A549 (cell line): Measurements from ENCODE around the gene TFAP2E. TPM values are rescaled to one million over a fixed set of nuclear protein-coding genes. Genes with fewer than 3 reads are reported as not detected.

Experiments
- ATAC-seq, 2 experiments: fragments of 200-7000 bp in 1 of 2; fragments of >200 bp in 1 of 2; cut with Nextera tagmentation in 1 of 2; cut with Tn5 transposase in 1 of 2; 3 replicates each; pipeline versions ENCODE4 v1.8.0 to v1.9.1; 2018 to 2020; ENCODE audit warnings: mild to moderate bottlenecking in 1 of 2, moderate library complexity in 1 of 2
- CTCF ChIA-PET: fragments of 300-600 bp; sonication (Branson Sonifier 250); formaldehyde crosslinking; extraction: SDS; loops from one replicate; lab custom pipeline; 2021; ENCODE audit warnings: antibody characterized with exemption, inconsistent platforms; lab: Yijun Ruan, JAX
- POLR2A ChIA-PET: fragments of 350-600 bp; formaldehyde crosslinking; extraction: SDS; loops from one replicate; lab custom pipeline; 2021; ENCODE audit warnings: antibody characterized with exemption, inconsistent platforms; lab: Yijun Ruan, JAX
- DNase-seq, 2 experiments: peaks; one replicate each; pipeline versions ENCODE4 v3.0.0 to v3.0.0-alpha.2; 2011 to 2016; ENCODE audit warnings: low read depth in 1 of 2, low spot score in 1 of 2
- FAIRE-seq: peaks from 2 replicates; lab custom pipeline; 2011; peaks lifted over from hg19 to GRCh38; lab: Jason Lieb, UNC
- H3K27ac ChIP-seq, 2 experiments: fragments of >200 bp; sonication (Bioruptor Twin); formaldehyde crosslinking; 3 replicates each; pipeline ENCODE4 v1.5.1; 2016 to 2017
- H3K4me1 ChIP-seq: fragments of >200 bp; sonication (Bioruptor Twin); formaldehyde crosslinking; 3 replicates; pipeline ENCODE4 v1.6.1; 2016
- H3K4me2 ChIP-seq: fragments of >200 bp; sonication (Bioruptor Twin); formaldehyde crosslinking; 3 replicates; pipeline ENCODE4 v1.6.1; 2016
- H3K4me3 ChIP-seq: fragments of >200 bp; sonication (Bioruptor Twin); formaldehyde crosslinking; 3 replicates; pipeline ENCODE4 v1.5.1; 2016
- H3K9me3 ChIP-seq: fragments of >200 bp; sonication (Bioruptor Twin); formaldehyde crosslinking; 3 replicates; pipeline ENCODE4 v1.6.1; 2016
- CBX2 ChIP-seq: fragments of 200-600 bp; sonication (generic); IDR thresholded peaks from 2 replicates; pipeline ENCODE4 v1.6.1; 2016; ENCODE audit warnings: low read depth, mild to moderate bottlenecking, borderline replicate concordance
- CBX8 ChIP-seq: fragments of 200-600 bp; sonication (generic); IDR thresholded peaks from 2 replicates; pipeline ENCODE4 v1.6.1; 2016
- CEBPB ChIP-seq, 2 experiments: fragments of >200 bp in 1 of 2; sonication (Bioruptor Twin) in 1 of 2; formaldehyde crosslinking in 1 of 2; IDR thresholded peaks; 2 replicates each; pipeline ENCODE4 v1.6.1; 2012 to 2016
- CHD4 ChIP-seq: fragments of 200-600 bp; sonication (generic); IDR thresholded peaks from 2 replicates; pipeline ENCODE4 v1.6.1; 2016; ENCODE audit warnings: antibody characterized with exemption, mild to moderate bottlenecking, borderline replicate concordance
- EP300 ChIP-seq, 2 experiments: fragments of >200 bp; sonication (Bioruptor Twin); formaldehyde crosslinking; IDR thresholded peaks; 2 replicates in 1 of 2; 3 replicates in 1 of 2; pipeline ENCODE4 v1.6.1; 2016 to 2017
- ESRRA ChIP-seq: fragments of 150-350 bp; IDR thresholded peaks from 2 replicates; pipeline ENCODE4 v1.6.1; 2014; ENCODE audit warnings: mild to moderate bottlenecking, low read length, borderline replicate concordance
- FOSL2 ChIP-seq, 2 experiments: fragments of 450-650 bp in 1 of 2; fragments of >200 bp in 1 of 2; sonication (Bioruptor Twin) in 1 of 2; formaldehyde crosslinking; IDR thresholded peaks; 2 replicates each; pipeline versions ENCODE4 v1.5.0 to v1.6.1; 2016 to 2020; ENCODE audit warnings: mild to moderate bottlenecking in 1 of 2, moderate library complexity in 1 of 2
- HDAC2 ChIP-seq: fragments of 200-600 bp; sonication (generic); IDR thresholded peaks from 2 replicates; pipeline ENCODE4 v1.6.1; 2016
- JUN ChIP-seq, 2 experiments: fragments of >200 bp; sonication (Bioruptor Twin); formaldehyde crosslinking; IDR thresholded peaks; 2 replicates in 1 of 2; 3 replicates in 1 of 2; pipeline ENCODE4 v1.6.1; 2016 to 2017
- JUNB ChIP-seq: fragments of >200 bp; sonication (Bioruptor Twin); formaldehyde crosslinking; IDR thresholded peaks from 2 replicates; pipeline ENCODE4 v1.6.1; 2016
- KDM5A ChIP-seq: fragments of 200-600 bp; sonication (generic); IDR thresholded peaks from 2 replicates; pipeline ENCODE4 v1.6.1; 2016; ENCODE audit warnings: antibody characterized with exemption, mild to moderate bottlenecking
- MAZ ChIP-seq: fragments of 150-350 bp; IDR thresholded peaks from 2 replicates; pipeline ENCODE4 v1.6.1; 2014; ENCODE audit warnings: antibody characterized with exemption, low read depth, low read length, borderline replicate concordance
- MYC ChIP-seq: IDR thresholded peaks from 2 replicates; pipeline ENCODE4 v1.6.1; 2012; ENCODE audit warnings: mild to moderate bottlenecking, inconsistent platforms, low read length, improper control_type of control experiment, borderline replicate concordance
- NPAS2 ChIP-seq: fragments of 250-450 bp; sonication (Bioruptor Pico); IDR thresholded peaks from 2 replicates; pipeline ENCODE4 v1.8.0; 2022; ENCODE audit warnings: mild to moderate bottlenecking, moderate library complexity, borderline replicate concordance
- POLR2A ChIP-seq: IDR thresholded peaks from 2 replicates; pipeline ENCODE4 v1.6.1; 2012; ENCODE audit warnings: mild to moderate bottlenecking, low read length
- POLR2AphosphoS2 ChIP-seq: conservative IDR thresholded peaks from 2 replicates; pipeline ENCODE4 v1.6.1; 2012; ENCODE audit warnings: low read length, improper control_type of control experiment, inconsistent platforms
- RCOR1 ChIP-seq: fragments of 150-350 bp; IDR thresholded peaks from 2 replicates; pipeline ENCODE4 v1.6.1; 2014; ENCODE audit warnings: antibody characterized with exemption, low read length, low read depth
- RNF2 ChIP-seq: fragments of 200-600 bp; sonication (generic); IDR thresholded peaks from 2 replicates; pipeline ENCODE4 v1.6.1; 2016; ENCODE audit warnings: low read depth, mild to moderate bottlenecking, antibody characterized with exemption, moderate library complexity, borderline replicate concordance
- TFCP2L1 ChIP-seq: fragments of 250-450 bp; sonication (Bioruptor Pico); IDR thresholded peaks from 2 replicates; pipeline ENCODE4 v1.5.0; 2021; ENCODE audit warnings: mild to moderate bottlenecking
- ZC3H11A ChIP-seq: fragments of 450-650 bp; IDR thresholded peaks from 2 replicates; pipeline ENCODE4 v1.6.1; 2014; ENCODE audit warnings: antibody characterized with exemption, mild to moderate bottlenecking
- ZFP36 ChIP-seq: fragments of 450-650 bp; IDR thresholded peaks from 2 replicates; pipeline ENCODE4 v1.6.1; 2014; ENCODE audit warnings: borderline replicate concordance; ENCODE audit not compliant: partially characterized antibody
- WGBS: methylation state at CpG from one replicate; pipeline ENCODE4 v1.1.6; 2017; ENCODE audit errors: missing lambda C conversion rate; 5-methylcytosine and 5-hydroxymethylcytosine counted together
- polyA plus RNA-seq, 4 experiments: library from polyadenylated mRNA; depleted of rRNA in 3 of 4; stranded (reverse); fragments of >200 nt; fragmentation: RNase III in 1 of 4; extraction: RNeasy Plus Mini Kit Qiagen cat#74134 plus additional on column Dnase treatment in 1 of 4; gene quantifications; 2 replicates in 3 of 4; 3 replicates in 1 of 4; pipeline ENCODE4 v1.2.3, GENCODE V29; 2011 to 2017
- TF ChIP-seq, protein P1 (sequence below): IDR thresholded peaks from 2 replicates; pipeline ENCODE4 v1.6.1; 2012; ENCODE audit warnings: low read depth, borderline replicate concordance
- TF ChIP-seq, protein P2 (sequence below): IDR thresholded peaks from 2 replicates; pipeline ENCODE4 v1.6.1; 2012
- TF ChIP-seq, protein P3 (sequence below): fragments of 250-450 bp; sonication (Bioruptor Pico); IDR thresholded peaks from 2 replicates; pipeline ENCODE4 v1.5.0; 2020; ENCODE audit warnings: low read depth, mild to moderate bottlenecking, moderate library complexity
- TF ChIP-seq, protein P4 (sequence below): fragments of 450-650 bp; IDR thresholded peaks from 2 replicates; pipeline ENCODE4 v1.6.1; 2014; ENCODE audit warnings: antibody characterized with exemption
- TF ChIP-seq, protein P5 (sequence below): fragments of 150-350 bp; IDR thresholded peaks from 2 replicates; pipeline ENCODE4 v1.6.1; 2014; ENCODE audit warnings: low read depth, mild to moderate bottlenecking, low read length

TFAP2E gene
- polyA plus RNA-seq, 2 of the 4 experiments (the other 2 are of a cell fraction), result 0.16 to 0.31 TPM

DNA sequence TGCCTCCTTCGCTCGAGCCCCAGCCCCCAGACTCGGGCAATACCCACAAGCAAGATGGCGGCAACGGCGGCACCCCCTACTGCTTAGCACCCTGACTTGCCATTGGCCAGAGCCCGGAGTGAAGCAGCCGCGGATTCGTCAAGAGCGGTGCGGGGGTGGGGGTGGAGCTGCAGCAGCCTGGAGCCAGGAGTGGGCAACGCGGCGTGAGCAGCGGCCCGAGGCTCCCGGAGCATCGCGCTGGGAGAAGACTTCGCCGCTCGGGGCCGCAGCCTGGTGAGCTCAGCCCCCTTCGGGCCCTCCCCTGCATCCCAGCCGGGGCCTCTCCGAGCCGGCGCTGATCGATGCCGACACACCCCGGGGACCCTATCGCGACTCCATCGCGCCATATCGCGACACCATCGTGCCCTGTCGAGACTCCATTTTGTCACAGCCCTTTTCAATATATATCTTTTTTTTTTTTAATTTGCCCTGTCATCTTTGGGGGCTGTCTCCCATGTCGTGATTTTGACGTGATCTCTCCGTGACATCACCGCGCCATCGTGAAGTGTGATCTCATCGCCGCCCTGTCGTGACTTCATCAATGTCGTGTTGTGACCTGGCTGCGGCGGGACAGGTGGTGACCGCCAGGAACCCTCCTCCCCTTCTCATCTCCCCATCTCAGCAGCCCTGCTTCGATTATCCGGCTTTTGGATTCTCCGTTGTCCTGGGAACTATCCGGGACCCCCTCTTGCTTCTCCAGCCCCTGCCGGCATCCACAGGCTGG, 15.3 kb upstream of the TFAP2E start, which contains the start of gene NCDN (continued):
- TF ChIP-seq, protein P1, sequence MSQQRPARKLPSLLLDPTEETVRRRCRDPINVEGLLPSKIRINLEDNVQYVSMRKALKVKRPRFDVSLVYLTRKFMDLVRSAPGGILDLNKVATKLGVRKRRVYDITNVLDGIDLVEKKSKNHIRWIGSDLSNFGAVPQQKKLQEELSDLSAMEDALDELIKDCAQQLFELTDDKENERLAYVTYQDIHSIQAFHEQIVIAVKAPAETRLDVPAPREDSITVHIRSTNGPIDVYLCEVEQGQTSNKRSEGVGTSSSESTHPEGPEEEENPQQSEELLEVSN, result 0 out of 2 replicates have a peak, but pooled peaks have one; percentile 7
- TF ChIP-seq CEBPB (IDR thresholded peaks at IDR 0.05) (no peak), POLR2A (peak; percentile 89), KDM5A (no peak), CHD4 (no peak), EP300 (IDR thresholded peaks at IDR 0.05) (no peak), TFCP2L1 (CRISPR knock-in tag) (no peak), ZFP36 (no peak), RCOR1 (no peak), ESRRA (no peak), POLR2AphosphoS2 (no peak), NPAS2 (CRISPR knock-in tag) (no peak)
- TF ChIP-seq, protein P2, sequence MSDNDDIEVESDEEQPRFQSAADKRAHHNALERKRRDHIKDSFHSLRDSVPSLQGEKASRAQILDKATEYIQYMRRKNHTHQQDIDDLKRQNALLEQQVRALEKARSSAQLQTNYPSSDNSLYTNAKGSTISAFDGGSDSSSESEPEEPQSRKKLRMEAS, result peak; percentile 75
- TF ChIP-seq, protein P3, sequence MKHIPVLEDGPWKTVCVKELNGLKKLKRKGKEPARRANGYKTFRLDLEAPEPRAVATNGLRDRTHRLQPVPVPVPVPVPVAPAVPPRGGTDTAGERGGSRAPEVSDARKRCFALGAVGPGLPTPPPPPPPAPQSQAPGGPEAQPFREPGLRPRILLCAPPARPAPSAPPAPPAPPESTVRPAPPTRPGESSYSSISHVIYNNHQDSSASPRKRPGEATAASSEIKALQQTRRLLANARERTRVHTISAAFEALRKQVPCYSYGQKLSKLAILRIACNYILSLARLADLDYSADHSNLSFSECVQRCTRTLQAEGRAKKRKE (CRISPR knock-in tag), result no peak
- TF ChIP-seq, protein P4, sequence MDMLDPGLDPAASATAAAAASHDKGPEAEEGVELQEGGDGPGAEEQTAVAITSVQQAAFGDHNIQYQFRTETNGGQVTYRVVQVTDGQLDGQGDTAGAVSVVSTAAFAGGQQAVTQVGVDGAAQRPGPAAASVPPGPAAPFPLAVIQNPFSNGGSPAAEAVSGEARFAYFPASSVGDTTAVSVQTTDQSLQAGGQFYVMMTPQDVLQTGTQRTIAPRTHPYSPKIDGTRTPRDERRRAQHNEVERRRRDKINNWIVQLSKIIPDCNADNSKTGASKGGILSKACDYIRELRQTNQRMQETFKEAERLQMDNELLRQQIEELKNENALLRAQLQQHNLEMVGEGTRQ, result no peak
- TF ChIP-seq, protein P5, sequence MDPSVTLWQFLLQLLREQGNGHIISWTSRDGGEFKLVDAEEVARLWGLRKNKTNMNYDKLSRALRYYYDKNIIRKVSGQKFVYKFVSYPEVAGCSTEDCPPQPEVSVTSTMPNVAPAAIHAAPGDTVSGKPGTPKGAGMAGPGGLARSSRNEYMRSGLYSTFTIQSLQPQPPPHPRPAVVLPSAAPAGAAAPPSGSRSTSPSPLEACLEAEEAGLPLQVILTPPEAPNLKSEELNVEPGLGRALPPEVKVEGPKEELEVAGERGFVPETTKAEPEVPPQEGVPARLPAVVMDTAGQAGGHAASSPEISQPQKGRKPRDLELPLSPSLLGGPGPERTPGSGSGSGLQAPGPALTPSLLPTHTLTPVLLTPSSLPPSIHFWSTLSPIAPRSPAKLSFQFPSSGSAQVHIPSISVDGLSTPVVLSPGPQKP, result no peak

DNA sequence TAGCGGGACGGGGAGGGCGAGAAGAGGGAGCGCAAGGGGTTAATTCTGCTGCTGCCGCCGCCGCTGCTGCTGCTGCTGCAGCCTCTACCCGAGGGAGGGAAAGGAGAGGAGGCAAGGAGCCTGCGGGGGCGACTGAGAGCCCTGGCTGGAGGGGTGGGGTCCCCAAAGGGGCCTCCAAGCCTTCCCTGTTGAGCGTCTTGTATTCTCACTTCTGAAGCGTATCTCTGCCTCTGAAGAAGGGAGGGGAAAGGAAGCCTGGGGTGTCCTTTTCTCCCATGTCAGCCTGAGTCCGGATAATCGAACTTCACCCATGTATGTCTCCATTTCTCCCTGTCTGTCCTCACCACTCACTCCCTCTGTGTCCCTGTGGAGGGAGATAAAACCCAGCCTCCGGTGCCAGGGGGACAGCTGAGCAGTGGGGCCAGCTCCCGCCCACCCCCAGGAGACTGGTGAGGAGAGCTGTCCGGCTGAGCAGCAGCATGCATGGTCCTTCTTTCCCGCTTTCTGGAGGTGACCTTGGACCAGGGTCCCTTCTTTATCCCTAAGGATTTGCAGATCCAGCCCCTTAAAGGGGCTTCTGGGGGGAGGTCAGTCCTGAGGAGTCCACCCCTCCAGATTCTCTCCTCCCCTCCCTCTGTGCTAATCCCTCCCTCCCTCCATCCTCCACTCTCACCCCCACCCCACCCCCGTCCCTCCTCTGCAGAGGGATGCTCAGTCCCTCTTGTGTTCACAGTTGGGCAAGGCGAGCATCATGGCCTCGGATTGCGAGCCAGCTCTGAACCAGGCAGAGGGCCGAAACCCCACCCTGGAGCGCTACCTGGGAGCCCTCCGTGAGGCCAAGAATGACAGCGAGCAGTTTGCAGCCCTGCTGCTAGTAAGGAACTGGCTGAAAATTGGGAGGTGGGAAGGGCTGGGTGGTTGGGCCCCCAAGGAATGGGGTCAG, 14.5 kb upstream of the TFAP2E start:
- CTCF ChIA-PET, result interaction anchor here (0.9 to 1.4 kb wide), 3 partner anchors 10 to 157 kb away, joined by 3 read pairs; no protein-coding TSS in a partner anchor
- Histone ChIP-seq H3K4me2 (peak overlapping the region; percentile 99), H3K4me1 (peaks cover 32% of the 10 kb centered on the region; the same call in 2 of the 3 replicates), H3K9me3 (no peaks in the 10 kb centered on the region), H3K27ac (peak overlapping the region; percentile 99 to 100), H3K4me3 (peak overlapping the region; percentile 96)
- ATAC-seq, result no peak
- no peak for TF ChIP-seq RNF2
- no peak for TF ChIP-seq JUNB
- no peak for TF ChIP-seq FOSL2 (IDR thresholded peaks at IDR 0.05)
- TF ChIP-seq FOSL2 (CRISPR knock-in tag; IDR thresholded peaks at IDR 0.05), result no peak
- TF ChIP-seq, protein P4, result no peak
- no peak for TF ChIP-seq KDM5A
- TF ChIP-seq ZC3H11A, result no peak
- no peak for TF ChIP-seq MAZ
- TF ChIP-seq CBX2, result no peak
- no peak for TF ChIP-seq NPAS2 (CRISPR knock-in tag)
- no peak for TF ChIP-seq HDAC2
- TF ChIP-seq CBX8, result no peak
- TF ChIP-seq MYC, result no peak
- no peak for TF ChIP-seq JUN (IDR thresholded peaks at IDR 0.05)
- TF ChIP-seq POLR2AphosphoS2, result no peak
- no peak for DNase-seq
- no peak for FAIRE-seq
- POLR2A ChIA-PET, result interaction anchor here (0.7 to 1.2 kb wide), 2 partner anchors 10 to 110 kb away, joined by 3 read pairs; no protein-coding TSS in a partner anchor
- WGBS, result 24% methylated on average over 14 of the region's 26 CpGs
